ENCODE measurements around the gene PBX2.

The PBX2 gene

GRCh38 chr6:32192608-32193039 lies 2.6 kb upstream of the PBX2 start, which contains the start of gene GPSM3:
Gene GPSM3, minus strand, starts transcription at chr6:32192643. Its CDS starts 130 bp downstream, at chr6:32192513.
- CTCF ChIA-PET = interaction anchor here (0.6 kb wide), 1 partner anchor 1074 kb away, joined by 5 read pairs; no protein-coding TSS in a partner anchor
- POLR2A ChIA-PET (ENCODE audit: low non-redundant PET) = no interaction called here
- no peak for DNase-seq (ENCODE audit: low spot score)
- peak within 1 kb of the TSS; percentile 88 for H3K27ac ChIP-seq
- TF ChIP-seq CTCF (conservative IDR thresholded peaks at IDR 0.05; ENCODE audit: low read depth) = no peak

GRCh38 chr6:32191696-32192607 lies 1.9 kb upstream of the PBX2 start:
- H3K27ac ChIP-seq = peak overlapping the region; percentile 88
- no peak for DNase-seq (ENCODE audit: low spot score)
- POLR2A ChIA-PET (ENCODE audit: low non-redundant PET) = no interaction called here
- TF ChIP-seq CTCF (conservative IDR thresholded peaks at IDR 0.05; ENCODE audit: low read depth) = no peak
- CTCF ChIA-PET = interaction anchor here (0.7 kb wide), 1 partner anchor 223 kb away, joined by 3 read pairs; no protein-coding TSS in a partner anchor

GRCh38 chr6:32190911-32191677 lies 1.1 kb upstream of the PBX2 start:
- no peak for DNase-seq (ENCODE audit: low spot score)
- H3K27ac ChIP-seq = peak overlapping the region; percentile 88
- POLR2A ChIA-PET (ENCODE audit: low non-redundant PET) = no interaction called here
- no peak for TF ChIP-seq CTCF (conservative IDR thresholded peaks at IDR 0.05; ENCODE audit: low read depth)
- CTCF ChIA-PET = interaction anchor here (0.7 kb wide), 1 partner anchor 224 kb away, joined by 3 read pairs; no protein-coding TSS in a partner anchor

- H3K27ac ChIP-seq = peak overlapping the region; percentile 88
- TF ChIP-seq CTCF (conservative IDR thresholded peaks at IDR 0.05; ENCODE audit: low read depth) = no peak
- ChIA-PET CTCF (no interaction called here), POLR2A (ENCODE audit: low non-redundant PET) (no interaction called here)
- no peak for DNase-seq (ENCODE audit: low spot score)
These were observed 304 bp downstream of the PBX2 start for GRCh38 chr6:32189742-32190053.

GRCh38 chr6:32189069-32189741 lies 797 bp downstream of the PBX2 start:
- TF ChIP-seq CTCF (conservative IDR thresholded peaks at IDR 0.05; ENCODE audit: low read depth) = no peak
- DNase-seq (ENCODE audit: low spot score) = no peak
- ChIA-PET POLR2A (ENCODE audit: low non-redundant PET) (no interaction called here), CTCF (interaction anchor here (0.7 kb wide), 1 partner anchor 1284 kb away, joined by 4 read pairs; no protein-coding TSS in a partner anchor)
- peak overlapping the region; percentile 88 for H3K27ac ChIP-seq
